GM12801 (cell line): ENCODE data around the gene CALCB.

Experiments used
- CTCF ChIP-seq: IDR thresholded peaks from one replicate; pipeline ENCODE4 v1.5.1; 2011; ENCODE audit warnings: control low read depth; ENCODE audit not compliant: insufficient read length; ENCODE audit errors: extremely low read depth

CALCB gene

GRCh38 chr11:15115686-15116085 lies 42.3 kb downstream of the CALCB start:
- TF ChIP-seq CTCF, result no peak

- TF ChIP-seq CTCF, result no peak
Observed at GRCh38 chr11:15117751-15118150, 44.4 kb downstream of the CALCB start.

GRCh38 chr11:15118431-15118830 lies 45.0 kb downstream of the CALCB start:
- TF ChIP-seq CTCF, result no peak

GRCh38 chr11:15119352-15119751 lies 46.0 kb downstream of the CALCB start:
- TF ChIP-seq CTCF, result no peak

GRCh38 chr11:15119826-15120225 lies 46.4 kb downstream of the CALCB start:
- TF ChIP-seq CTCF, result no peak

GRCh38 chr11:15123849-15124248 lies 50.5 kb downstream of the CALCB start:
- TF ChIP-seq CTCF, result no peak

- no peak for TF ChIP-seq CTCF
Observed at GRCh38 chr11:15124528-15124927, 51.1 kb downstream of the CALCB start.

GRCh38 chr11:15127341-15127740 lies 53.9 kb downstream of the CALCB start:
- no peak for TF ChIP-seq CTCF
